Panc1 (cell line): Measurements from ENCODE around the gene ANO2. TPM values are rescaled to one million over a fixed set of nuclear protein-coding genes. Genes with fewer than 3 reads are reported as not detected.

Experiments used
- ATAC-seq: fragments of 200-7000 bp; cut with Tn5 transposase; 2 replicates; pipeline ENCODE4 v1.9.1; 2020; ENCODE audit warnings: mild to moderate bottlenecking, moderate library complexity
- BruUV-seq: library from RNA; stranded (reverse); fragments of 400-500 nt; replicated peaks from 2 replicates; lab custom pipeline; 2021; lab: Mats Ljungman, UMichigan
- CTCF ChIA-PET: fragments of 300-600 bp; sonication (Branson Sonifier 250); formaldehyde crosslinking; loops from one replicate; lab custom pipeline; 2022; ENCODE audit warnings: antibody characterized with exemption; lab: Charles Lee
- POLR2A ChIA-PET: fragments of 300-600 bp; sonication (Branson Sonifier 250); formaldehyde crosslinking; loops from one replicate; lab custom pipeline; 2022; ENCODE audit warnings: antibody characterized with exemption; lab: Charles Lee
- DNase-seq: peaks from one replicate; pipeline ENCODE4 v3.0.0-alpha.2; 2010; ENCODE audit warnings: low read depth, low spot score
- H3K27ac ChIP-seq: 2 replicates; pipeline ENCODE4 v1.5.1; 2011; ENCODE audit warnings: mild to moderate bottlenecking, low read length, inconsistent platforms
- H3K27me3 ChIP-seq: fragments of 200-500 bp; sonication (Bioruptor generic); 2 replicates; pipeline ENCODE4 v1.6.0; 2014; ENCODE audit warnings: low read length, inconsistent platforms; ENCODE audit not compliant: control insufficient read depth, insufficient read depth
- H3K36me3 ChIP-seq: fragments of 200-500 bp; sonication (Bioruptor generic); 2 replicates; pipeline ENCODE4 v1.5.1; 2014; ENCODE audit warnings: inconsistent platforms, mild to moderate bottlenecking, low read length, moderate library complexity; ENCODE audit not compliant: control insufficient read depth, insufficient read depth
- H3K4me1 ChIP-seq: 2 replicates; pipeline ENCODE4 v1.5.1; 2011; ENCODE audit warnings: inconsistent platforms, mild to moderate bottlenecking, low read length, moderate library complexity; ENCODE audit not compliant: control insufficient read depth, insufficient read depth
- H3K4me3 ChIP-seq, 2 experiments: 2 replicates each; pipeline ENCODE4 v1.5.1; 2011 to 2012; ENCODE audit warnings: low read depth in 2 of 2, low read length in 2 of 2, mild to moderate bottlenecking in 2 of 2, inconsistent platforms in 1 of 2, moderate library complexity in 1 of 2
- H3K9me3 ChIP-seq: fragments of 200-500 bp; sonication (Bioruptor generic); 2 replicates; pipeline ENCODE4 v1.5.1; 2014; ENCODE audit warnings: low read depth, mild to moderate bottlenecking, inconsistent platforms, low read length, moderate library complexity; ENCODE audit not compliant: control insufficient read depth, insufficient read depth
- CTCF ChIP-seq: fragments of 450-650 bp; IDR thresholded peaks from 2 replicates; pipeline ENCODE4 v1.5.1; 2017; ENCODE audit warnings: mild to moderate bottlenecking
- POLR2AphosphoS5 ChIP-seq: IDR thresholded peaks from 2 replicates; pipeline ENCODE4 v1.6.1; 2012; ENCODE audit warnings: mild to moderate bottlenecking, low read depth, low read length, moderate library complexity
- REST ChIP-seq, 2 experiments: IDR thresholded peaks; 2 replicates each; pipeline ENCODE4 v1.6.1; 2011 to 2012; ENCODE audit warnings: low read depth in 2 of 2, control low read depth in 1 of 2, low read length in 1 of 2, mild to moderate bottlenecking in 1 of 2, moderate library complexity in 1 of 2; ENCODE audit not compliant: insufficient read depth in 1 of 2
- SIN3A ChIP-seq: IDR thresholded peaks from 2 replicates; pipeline ENCODE4 v1.6.1; 2012; ENCODE audit warnings: low read depth, mild to moderate bottlenecking, low read length, moderate library complexity, borderline replicate concordance; ENCODE audit not compliant: insufficient read depth
- TCF7L2 ChIP-seq: IDR thresholded peaks from 2 replicates; pipeline ENCODE4 v1.6.1; 2011; ENCODE audit warnings: mild to moderate bottlenecking, low read depth, low read length, inconsistent platforms
- in situ Hi-C: cut with HindIII; loops from 2 replicates; pipeline ENCODE4 v1.10.0; 2016; ENCODE audit warnings: low sequenced_read_pairs, low pct_unique_long_range_greater_than_20kb
- intact Hi-C: fragments of 100-400 bp; cut with micrococcal nuclease; formaldehyde crosslinking; loops from one replicate; pipeline ENCODE4 v1.10.0; 2022; ENCODE audit not compliant: unreplicated experiment
- total RNA-seq: library from RNA; stranded (reverse); gene quantifications from one replicate; pipeline ENCODE4 v1.2.1, GENCODE V29; 2021; ENCODE audit not compliant: unreplicated experiment

Gene ANO2
- total RNA-seq, 1 experiment from 2014 or later, result not detected

- no peak for ATAC-seq
- ChIA-PET POLR2A (interaction anchor here (0.6 kb wide), 1 partner anchor 223 kb away, joined by 3 read pairs; no protein-coding TSS in a partner anchor), CTCF (no interaction called here)
- in situ Hi-C loops, result no loop called here
- H3K4me1 ChIP-seq, result no peaks in the 10 kb centered on the region
- no peaks in the 10 kb centered on the region for H3K9me3 ChIP-seq
- BruUV-seq, result no TSS peak
- H3K27ac ChIP-seq, result no peak overlapping the region
- TF ChIP-seq POLR2AphosphoS5 (no peak), REST (IDR thresholded peaks at IDR 0.05; ENCODE audit: insufficient read depth in 1 of 2, low read depth in 2 of 2, low read length in 1 of 2) (no peak), TCF7L2 (no peak), SIN3A (no peak), CTCF (no peak)
- DNase-seq, result no peak
- H3K4me3 ChIP-seq, result no peak overlapping the region
- H3K36me3 ChIP-seq, result no peaks in the 10 kb centered on the region
- H3K27me3 ChIP-seq, result no peaks in the 10 kb centered on the region
- intact Hi-C loops, result no loop called here
These were observed 330.8 kb downstream of the ANO2 start for GRCh38 chr12:5614256-5614655.

DNA sequence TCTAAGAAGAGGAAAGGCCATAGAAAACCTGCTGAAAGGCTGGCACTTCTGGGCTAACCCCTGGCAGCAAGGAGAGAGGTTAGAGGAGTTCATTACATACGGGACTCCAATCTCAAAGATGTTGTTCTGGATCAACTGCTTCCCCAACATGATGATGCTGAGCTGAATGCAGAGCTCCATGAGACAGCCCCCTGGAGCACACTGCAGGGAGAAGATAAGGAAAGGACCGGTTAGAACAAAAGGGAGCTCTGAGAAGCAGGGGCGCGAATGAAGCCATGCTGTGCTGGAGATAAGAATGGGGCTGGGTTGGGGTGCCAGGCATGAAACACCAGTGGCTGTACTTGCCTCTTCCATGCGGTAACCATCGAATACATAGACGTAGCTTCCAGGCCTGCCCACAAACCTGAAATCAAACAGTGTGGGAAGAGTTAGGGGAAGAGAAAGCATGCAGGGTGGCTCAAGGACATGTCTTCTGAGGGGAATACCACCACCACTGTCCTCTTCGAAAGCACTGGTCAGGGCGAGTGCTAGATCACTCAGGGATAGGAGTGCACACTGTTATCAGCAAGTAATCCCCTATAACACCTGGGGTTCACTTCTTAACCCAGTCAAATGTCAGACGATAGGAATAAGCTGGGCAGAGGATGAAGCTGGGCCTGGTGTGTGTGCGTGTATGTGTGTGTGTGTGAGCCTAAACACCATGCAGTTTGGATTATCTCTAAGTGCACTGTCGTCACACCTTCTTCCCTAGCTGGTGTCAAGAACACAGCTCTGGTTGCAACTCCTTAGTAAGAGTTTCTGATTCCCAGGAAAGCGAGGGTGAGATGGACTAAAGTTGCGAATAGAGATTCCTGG is 332.3 kb downstream of the ANO2 start:
- CTCF ChIA-PET, result no interaction called here
- in situ Hi-C loops, result no loop called here

More for the DNA sequence above, 332.3 kb downstream of the ANO2 start:
- no TSS peak for BruUV-seq
- ATAC-seq (no peak), DNase-seq (no peak)
- Histone ChIP-seq H3K4me1 (no peaks in the 10 kb centered on the region), H3K4me3 (no peak overlapping the region), H3K27ac (no peak overlapping the region), H3K27me3 (no peaks in the 10 kb centered on the region), H3K36me3 (no peaks in the 10 kb centered on the region), H3K9me3 (no peaks in the 10 kb centered on the region)
- no peak for TF ChIP-seq SIN3A
- no peak for TF ChIP-seq REST (IDR thresholded peaks at IDR 0.05; ENCODE audit: insufficient read depth in 1 of 2, low read depth in 2 of 2, low read length in 1 of 2)
- TF ChIP-seq POLR2AphosphoS5, result no peak
- no peak for TF ChIP-seq TCF7L2
- TF ChIP-seq CTCF, result no peak
- intact Hi-C loops, result no loop called here
- POLR2A ChIA-PET, result no interaction called here
